ENCODE results near the gene SETD1B. TPM values are rescaled to one million over a fixed set of nuclear protein-coding genes. Genes with fewer than 3 reads are reported as not detected.
A peak's percentile ranks its signal among the peaks of the same experiment; 100 is the strongest.

Gene SETD1B
- total RNA-seq, 2 experiments from 2014 or later, result 33.7 to 35.9 TPM

DNA sequence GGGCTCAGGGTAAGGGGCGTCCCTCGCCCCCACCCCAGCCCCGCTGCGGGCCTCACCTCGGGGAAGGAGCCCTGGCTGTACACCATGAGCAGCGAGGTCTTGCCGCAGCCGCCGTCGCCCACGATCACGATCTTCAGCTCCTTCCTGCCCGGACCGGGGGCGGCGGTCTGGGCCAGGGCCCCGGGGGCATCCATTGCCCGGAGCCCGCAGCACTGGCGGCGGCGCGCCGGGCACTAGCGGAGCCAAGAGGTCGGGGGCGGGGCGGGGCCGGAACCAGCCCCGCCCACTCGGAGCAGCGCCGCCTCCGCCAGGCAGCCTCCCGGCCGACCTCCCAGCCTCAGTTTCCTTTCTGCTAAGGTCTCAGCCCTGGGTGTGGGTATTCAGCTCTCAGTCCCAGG lies 10.4 kb upstream of the SETD1B start, which contains the start of gene RHOF:
Gene RHOF, minus strand, starts transcription at position 249 of the 398 bp plus-strand sequence. Its CDS starts 55 bp downstream, at position 194.
- no peak for DNase-seq
- Mint-ChIP-seq H3K4me1 (peaks cover 53% of the 10 kb centered on the region), H3K27ac (peak within 1 kb of the TSS; percentile 98), H3K9me3 (ENCODE audit: low read depth) (no peaks in the 10 kb centered on the region), H3K27me3 (no peaks in the 10 kb centered on the region), H3K36me3 (peaks cover 23% of the 10 kb centered on the region), H3K4me3 (peak within 1 kb of the TSS; percentile 93)
- CTCF ChIA-PET, result interaction anchor here (0.6 to 45.4 kb wide), 28 partner anchors 4 to 525 kb away, joined by 3 to 1678 read pairs (median 12); partner anchors contain the start of genes CFAP251, ORAI1, PSMD9 and RHOF
- ATAC-seq, result peak; percentile 22

DNA sequence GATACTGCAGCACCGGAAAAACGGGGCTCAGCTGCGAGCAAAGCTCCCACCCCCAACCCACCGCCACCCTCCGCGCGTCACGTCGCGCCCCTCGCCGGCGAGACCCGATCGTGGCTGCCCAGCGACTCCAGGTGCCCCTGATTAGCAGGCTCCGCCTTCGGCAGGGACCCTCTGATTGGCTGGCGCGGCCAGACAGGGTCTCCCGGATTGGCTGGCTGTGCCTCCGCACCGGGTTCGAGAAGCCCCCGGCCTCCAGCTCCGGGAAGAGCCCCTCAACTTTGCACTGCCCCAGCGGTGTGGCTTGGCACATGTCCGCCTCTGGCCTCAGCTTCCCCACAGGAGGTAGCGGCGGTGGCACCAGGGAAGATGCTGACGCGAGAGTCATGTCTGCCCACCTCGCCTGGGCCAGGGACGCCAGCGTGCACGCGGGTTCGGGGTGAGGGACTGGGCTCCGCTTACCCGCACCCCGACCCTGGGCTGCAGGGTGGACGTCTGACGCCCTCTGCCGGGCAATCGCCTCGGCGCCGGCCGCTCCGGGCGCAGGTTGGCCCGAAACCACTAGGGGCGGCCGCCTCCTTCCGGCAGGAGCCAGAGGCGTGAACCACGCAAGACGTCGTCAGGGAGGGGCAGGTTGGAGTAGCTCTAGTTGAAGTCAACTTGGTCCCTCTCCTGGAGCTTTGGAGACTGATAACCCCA lies 9.8 kb upstream of the SETD1B start:
- Mint-ChIP-seq H3K27me3 (no peaks in the 10 kb centered on the region), H3K4me1 (peaks cover 53% of the 10 kb centered on the region), H3K36me3 (peaks cover 26% of the 10 kb centered on the region), H3K27ac (peak overlapping the region; percentile 90), H3K4me3 (peak overlapping the region; percentile 93), H3K9me3 (ENCODE audit: low read depth) (no peaks in the 10 kb centered on the region)
- CTCF ChIA-PET, result interaction anchor here (0.6 to 45.4 kb wide), 50 partner anchors 3 to 525 kb away, joined by 3 to 1678 read pairs (median 5); partner anchors contain the start of genes CFAP251, ORAI1, PSMD9 and RHOF
- DNase-seq (peak; percentile 97), ATAC-seq (peak; percentile 62)

DNA sequence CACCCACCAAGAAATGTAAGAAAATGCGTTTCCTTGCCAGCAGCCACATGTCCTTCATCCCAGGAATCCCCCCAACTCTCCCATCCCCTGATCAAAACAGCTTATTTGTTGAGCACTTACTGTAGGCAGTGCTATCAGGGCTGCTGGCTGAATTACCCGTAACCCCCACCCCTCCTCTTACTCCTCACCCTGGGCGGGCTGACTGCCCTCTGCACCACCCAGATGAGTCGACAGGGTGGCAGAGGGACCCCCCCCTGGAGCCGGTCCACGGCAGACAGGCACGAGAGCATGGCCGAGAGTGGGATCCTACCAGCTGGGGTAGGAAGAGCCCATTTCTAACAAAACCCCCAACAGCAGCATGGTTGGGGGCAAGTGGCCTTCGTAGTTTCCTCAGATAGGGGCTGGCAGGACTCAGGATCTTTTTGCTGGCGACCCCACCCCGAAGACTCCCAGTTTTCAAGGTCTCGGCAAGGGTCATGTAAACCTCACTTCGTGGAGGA lies 9.2 kb upstream of the SETD1B start:
- H3K27me3 Mint-ChIP-seq, result no peaks in the 10 kb centered on the region
- peak overlapping the region; percentile 93 for H3K4me3 Mint-ChIP-seq
- H3K36me3 Mint-ChIP-seq, result peaks cover 26% of the 10 kb centered on the region
- ATAC-seq (peak; percentile 10), DNase-seq (no peak)
- H3K9me3 Mint-ChIP-seq (ENCODE audit: low read depth), result no peaks in the 10 kb centered on the region
- peaks cover 53% of the 10 kb centered on the region for H3K4me1 Mint-ChIP-seq
- CTCF ChIA-PET, result interaction anchor here (0.7 to 45.4 kb wide), 49 partner anchors 3 to 526 kb away, joined by 3 to 1678 read pairs (median 5); partner anchors contain the start of genes CFAP251, ORAI1, PSMD9 and RHOF
- peak overlapping the region; percentile 90 for H3K27ac Mint-ChIP-seq

DNA sequence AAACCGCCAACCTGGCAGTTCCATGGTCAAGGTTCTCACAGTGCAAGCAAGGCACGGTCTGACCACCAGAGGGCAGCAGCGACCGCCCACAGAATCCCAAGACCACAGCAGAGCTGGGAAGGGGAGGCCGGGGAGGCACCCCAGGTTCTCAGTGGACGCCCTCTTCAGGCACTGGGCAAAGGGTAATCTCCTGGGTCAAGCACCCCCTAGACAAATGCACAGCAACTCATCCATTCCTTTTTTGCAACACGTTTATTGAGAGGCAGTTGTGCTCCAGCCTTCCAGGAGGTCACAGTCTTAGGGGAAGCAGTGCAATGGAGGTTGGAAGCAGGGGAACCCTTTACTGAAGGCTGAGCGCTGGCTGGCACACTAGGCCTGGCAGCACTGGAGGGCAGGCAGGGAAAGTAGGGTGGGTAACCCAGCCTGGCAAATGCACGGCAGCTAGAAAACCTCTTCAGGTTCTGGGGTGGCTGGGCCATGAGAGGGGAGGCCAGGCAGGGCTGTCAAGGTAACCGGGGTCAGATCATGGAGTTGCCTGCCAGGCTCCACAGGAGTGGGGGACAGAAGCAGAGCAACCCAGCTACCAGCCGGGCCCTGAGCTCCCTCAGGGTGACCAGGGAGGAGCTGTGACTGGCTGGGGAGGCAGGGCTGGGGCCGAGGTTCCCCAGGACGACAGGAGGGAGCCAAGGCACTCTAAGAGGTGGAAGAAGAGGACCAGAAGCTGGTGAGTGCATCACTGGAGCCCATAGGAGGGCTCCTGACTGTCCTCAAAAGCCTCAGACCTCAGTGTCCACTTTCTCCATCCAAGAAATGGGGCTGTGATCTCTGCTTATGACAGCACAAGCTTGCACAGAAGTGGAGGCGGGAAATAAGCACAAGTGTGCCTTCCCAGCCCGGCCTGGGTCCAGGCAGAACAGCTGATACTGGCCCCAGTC lies 8.5 kb upstream of the SETD1B start:
- H3K4me3 Mint-ChIP-seq, result peak overlapping the region; percentile 93
- peaks cover 46% of the 10 kb centered on the region for H3K4me1 Mint-ChIP-seq
- no peaks in the 10 kb centered on the region for H3K9me3 Mint-ChIP-seq (ENCODE audit: low read depth)
- ATAC-seq (no peak), DNase-seq (peak; percentile 91)
- H3K36me3 Mint-ChIP-seq, result peaks cover 22% of the 10 kb centered on the region
- H3K27me3 Mint-ChIP-seq, result no peaks in the 10 kb centered on the region
- CTCF ChIA-PET, result interaction anchor here (0.6 to 45.4 kb wide), 32 partner anchors 2 to 395 kb away, joined by 3 to 1678 read pairs (median 10); partner anchors contain the start of genes CFAP251, ORAI1, PSMD9 and RHOF
- peak overlapping the region; percentile 90 for H3K27ac Mint-ChIP-seq

DNA sequence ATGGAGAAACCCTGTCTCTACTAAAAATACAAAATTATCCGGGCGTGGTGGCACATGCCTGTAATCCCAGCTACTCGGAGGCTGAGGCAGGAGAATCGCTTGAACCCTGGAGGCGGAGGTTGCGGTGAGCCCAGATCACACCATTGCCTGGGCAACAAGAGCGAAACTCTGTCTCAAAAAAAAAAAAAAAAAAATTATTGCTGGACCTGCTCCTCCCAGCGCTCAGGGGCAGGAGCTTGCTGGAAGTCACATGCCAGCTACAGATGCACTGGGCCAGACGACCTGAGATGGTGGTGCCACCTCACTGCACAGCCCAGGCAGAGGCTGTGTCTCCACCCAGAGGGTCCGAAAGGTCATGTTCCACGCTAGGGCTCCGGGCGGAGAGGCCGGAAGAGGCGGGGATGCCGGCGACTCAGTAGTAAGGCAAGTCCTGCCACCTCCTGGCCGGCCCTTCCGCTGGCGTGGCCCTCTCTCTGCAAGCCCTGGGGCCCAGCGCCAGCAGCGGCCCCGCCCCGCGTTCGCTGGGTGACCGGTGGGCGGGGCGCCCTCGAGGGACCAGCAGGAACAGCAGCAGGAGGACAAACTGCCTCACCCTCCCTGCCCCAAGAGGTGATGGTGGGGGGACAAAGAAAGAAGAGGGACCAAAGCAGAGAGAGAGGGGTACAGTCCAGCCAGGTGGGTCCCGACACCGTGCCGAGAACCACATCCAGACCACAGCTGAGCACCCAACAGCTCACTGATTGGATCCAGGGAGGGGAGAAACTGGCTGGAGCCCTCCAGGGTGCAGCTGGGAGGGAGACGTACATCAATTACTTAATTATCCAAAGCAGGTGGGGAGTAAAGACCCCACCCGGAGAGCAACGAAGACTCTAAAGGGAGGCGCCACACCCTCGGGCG lies 6.7 kb upstream of the SETD1B start:
- DNase-seq, result no peak
- H3K27ac Mint-ChIP-seq, result peak overlapping the region; percentile 34

DNA sequence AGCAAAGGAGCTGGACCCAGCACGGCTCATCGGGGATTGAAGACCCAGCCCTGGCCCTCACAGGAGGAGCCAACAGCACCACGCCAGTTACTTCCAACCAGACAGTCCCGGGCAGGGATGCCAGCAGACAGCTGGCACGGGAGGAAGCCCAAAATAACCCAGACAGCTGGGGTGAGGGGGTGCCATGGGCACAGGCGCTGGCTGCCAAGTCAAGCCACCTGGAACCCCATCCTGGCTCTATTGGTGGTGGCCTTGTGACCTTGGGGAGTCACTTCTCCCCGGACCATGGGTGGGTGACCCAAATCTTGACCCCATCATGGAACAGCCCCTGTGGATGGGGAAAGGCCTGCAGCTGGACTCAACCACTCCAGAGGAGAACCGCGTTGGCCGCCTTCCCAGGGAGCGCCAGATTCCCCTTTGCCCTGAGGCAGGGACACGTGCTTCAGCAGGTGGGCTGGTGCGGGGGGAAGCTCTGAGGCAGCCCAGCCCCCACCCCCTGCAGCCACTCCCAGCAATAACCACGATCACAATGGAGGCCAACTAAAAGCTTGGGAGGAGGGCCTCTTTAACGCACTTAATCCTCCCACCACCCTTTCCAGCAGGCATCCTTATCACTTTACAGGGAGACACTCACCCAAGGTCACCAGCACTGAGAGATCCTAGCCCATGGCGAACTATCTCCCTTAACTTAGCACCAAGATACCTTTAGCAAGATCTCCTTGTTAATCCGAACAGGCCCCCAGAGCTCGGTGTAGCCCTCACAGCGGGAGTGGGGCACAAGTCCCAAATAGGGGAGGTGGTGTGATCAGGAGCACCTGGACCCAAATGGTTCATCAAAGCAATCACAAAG lies 5.6 kb upstream of the SETD1B start:
- peak overlapping the region; percentile 76 for H3K4me3 Mint-ChIP-seq
- ATAC-seq (no peak), DNase-seq (no peak)
- CTCF ChIA-PET, result interaction anchor here (1.4 to 45.4 kb wide), 5 partner anchors 1 to 95 kb away, joined by 3 to 1678 read pairs (median 7); partner anchors contain the start of genes PSMD9, RHOF and SETD1B
- H3K4me1 Mint-ChIP-seq, result peaks cover 35% of the 10 kb centered on the region
- peak overlapping the region; percentile 92 for H3K27ac Mint-ChIP-seq
- peaks cover 19% of the 10 kb centered on the region for H3K36me3 Mint-ChIP-seq
- no peaks in the 10 kb centered on the region for H3K9me3 Mint-ChIP-seq (ENCODE audit: low read depth)
- no peaks in the 10 kb centered on the region for H3K27me3 Mint-ChIP-seq

More for the DNA sequence above, 6.7 kb upstream of the SETD1B start:
- peaks cover 23% of the 10 kb centered on the region for H3K36me3 Mint-ChIP-seq
- CTCF ChIA-PET, result interaction anchor here (1.6 to 45.4 kb wide), 5 partner anchors 0 to 93 kb away, joined by 3 to 1678 read pairs (median 130); partner anchors contain the start of genes PSMD9, RHOF and SETD1B
- H3K4me1 Mint-ChIP-seq, result peaks cover 33% of the 10 kb centered on the region
- no peaks in the 10 kb centered on the region for H3K27me3 Mint-ChIP-seq
- no peak overlapping the region for H3K4me3 Mint-ChIP-seq
- ATAC-seq, result no peak
- no peaks in the 10 kb centered on the region for H3K9me3 Mint-ChIP-seq (ENCODE audit: low read depth)

DNA sequence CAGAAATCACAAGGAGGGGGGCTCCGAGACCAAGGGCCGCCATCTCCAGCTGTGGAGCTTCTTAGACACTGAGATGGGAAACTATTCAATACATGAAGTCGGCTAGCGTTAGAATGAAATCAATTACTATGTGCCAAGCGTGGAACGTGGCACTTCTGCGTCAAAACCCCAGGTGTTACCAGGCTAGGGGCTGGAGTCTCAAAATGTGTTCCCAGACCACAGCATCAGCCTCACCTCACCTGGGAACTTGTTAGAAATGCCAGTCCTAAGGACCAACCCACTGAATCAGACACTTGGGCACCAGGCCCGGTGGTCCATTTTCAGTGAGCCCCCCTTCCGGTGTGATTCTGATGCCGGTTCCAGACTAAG lies 5.0 kb upstream of the SETD1B start:
- CTCF ChIA-PET, result interaction anchor here (1.1 to 45.4 kb wide), 6 partner anchors 1 to 108 kb away, joined by 3 to 1678 read pairs (median 6); partner anchors contain the start of genes PSMD9, RHOF and SETD1B
- Mint-ChIP-seq H3K27ac (peak overlapping the region; percentile 92), H3K36me3 (peaks cover 19% of the 10 kb centered on the region), H3K9me3 (ENCODE audit: low read depth) (no peaks in the 10 kb centered on the region), H3K4me1 (peaks cover 35% of the 10 kb centered on the region), H3K27me3 (no peaks in the 10 kb centered on the region), H3K4me3 (peak overlapping the region; percentile 76)
- ATAC-seq (no peak), DNase-seq (no peak)

DNA sequence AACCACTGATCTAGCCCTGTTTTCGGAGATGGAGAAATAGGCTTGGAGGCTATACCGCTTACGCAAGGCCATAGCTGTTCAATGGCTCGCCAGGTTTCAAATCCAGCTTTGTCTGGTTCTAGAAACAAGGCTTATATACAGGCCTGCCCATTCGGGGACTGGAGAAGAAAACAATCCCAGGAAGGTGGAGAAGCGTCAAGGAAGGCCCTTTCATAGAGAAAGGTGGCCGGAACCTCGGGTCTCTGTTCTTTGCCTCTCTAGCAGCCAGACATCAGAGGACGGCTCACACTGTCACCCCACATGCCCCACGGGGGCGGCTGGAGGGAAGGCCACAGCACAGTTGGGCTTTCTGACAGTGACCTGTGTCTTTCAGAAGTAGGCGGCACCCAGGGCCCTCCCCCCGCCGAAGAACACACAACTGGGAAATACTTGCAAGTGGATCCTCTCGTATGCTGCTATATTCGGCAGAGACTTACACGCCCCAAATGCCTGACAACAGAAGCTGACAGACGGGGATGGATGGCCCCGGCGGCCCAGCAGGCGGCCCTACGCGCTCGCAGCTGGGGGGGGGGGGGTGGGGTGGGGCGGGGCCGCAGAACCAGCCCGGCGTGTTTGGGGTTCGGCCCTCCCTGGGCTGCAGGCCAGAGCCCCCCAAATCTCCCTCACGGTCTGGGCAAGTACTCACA lies 4.5 kb upstream of the SETD1B start:
- Mint-ChIP-seq H3K36me3 (peaks cover 19% of the 10 kb centered on the region), H3K27me3 (no peaks in the 10 kb centered on the region), H3K27ac (peak overlapping the region; percentile 92), H3K4me3 (peak overlapping the region; percentile 76), H3K4me1 (peaks cover 34% of the 10 kb centered on the region), H3K9me3 (ENCODE audit: low read depth) (no peaks in the 10 kb centered on the region)
- peak; percentile 5 for ATAC-seq
- DNase-seq, result peak; percentile 77
- CTCF ChIA-PET, result interaction anchor here (0.7 to 45.4 kb wide), 7 partner anchors 2 to 108 kb away, joined by 3 to 1678 read pairs (median 6); partner anchors contain the start of genes PSMD9, RHOF and SETD1B

DNA sequence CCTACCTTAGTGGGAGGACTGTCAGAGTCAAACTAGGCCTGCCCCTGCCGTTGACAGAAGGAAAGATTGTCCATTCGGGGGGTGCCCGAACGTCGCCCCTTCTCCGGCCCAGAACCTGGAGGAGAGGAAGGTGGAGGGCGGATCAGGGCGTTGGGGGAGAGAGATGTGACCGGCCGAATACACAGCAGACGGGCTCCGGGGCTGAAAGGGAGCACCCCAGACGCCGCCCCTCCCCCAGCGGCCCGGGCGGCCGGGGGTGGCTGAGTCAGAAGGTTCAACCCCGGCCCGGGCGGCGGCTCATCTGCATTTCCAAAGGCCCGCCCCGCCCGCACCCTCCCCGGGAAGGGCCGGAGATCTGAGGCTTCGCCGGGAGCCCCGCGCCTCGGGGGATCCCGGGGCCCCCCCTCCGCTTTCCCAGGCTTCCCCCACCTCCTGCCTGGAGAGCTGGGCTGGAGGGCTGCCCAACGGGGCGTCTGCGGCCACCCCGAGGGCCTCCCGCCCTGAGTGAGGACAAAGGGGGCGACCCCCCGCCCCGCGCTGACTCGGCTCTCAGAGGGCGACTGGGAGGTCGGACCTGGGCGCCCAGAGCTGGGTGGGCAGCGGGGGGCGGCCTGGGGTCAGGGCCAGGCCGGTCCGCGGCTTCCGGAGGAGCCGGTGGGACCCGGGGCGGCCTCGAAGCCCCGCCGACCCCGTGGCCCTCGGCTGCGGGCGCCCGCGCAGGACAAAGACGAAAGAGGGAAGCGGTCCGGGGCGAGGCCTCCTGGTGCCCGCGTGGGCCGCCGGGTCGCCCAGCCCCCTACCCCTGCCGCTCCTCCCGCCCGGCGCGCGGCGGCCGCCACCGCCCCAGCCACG lies 3.7 kb upstream of the SETD1B start:
- H3K27ac Mint-ChIP-seq, result peak overlapping the region; percentile 92
- H3K36me3 Mint-ChIP-seq, result peaks cover 21% of the 10 kb centered on the region
- H3K27me3 Mint-ChIP-seq, result no peaks in the 10 kb centered on the region
- H3K4me3 Mint-ChIP-seq, result peak overlapping the region; percentile 76
- peaks cover 27% of the 10 kb centered on the region for H3K4me1 Mint-ChIP-seq
- DNase-seq (peak; percentile 88), ATAC-seq (peak; percentile 37)
- H3K9me3 Mint-ChIP-seq (ENCODE audit: low read depth), result no peaks in the 10 kb centered on the region
- CTCF ChIA-PET, result interaction anchor here (0.7 to 45.4 kb wide), 6 partner anchors 3 to 109 kb away, joined by 3 to 1678 read pairs (median 11); partner anchors contain the start of genes PSMD9, RHOF and SETD1B
